Natural killer cell (primary cell): ENCODE data around the gene PTPN7. TPM values are rescaled to one million over a fixed set of nuclear protein-coding genes. Genes with fewer than 3 reads are reported as not detected.

Source experiments
- ATAC-seq, 3 donors: fragments of 150-1000 bp in 2 of 3; fragments of 200-7000 bp in 1 of 3; cut with Tn5 transposase; 1 replicate in 1 of 3; 2 replicates in 2 of 3; pipeline ENCODE4 v1.10.0; 2021; ENCODE audit warnings: mild to moderate bottlenecking in 2 of 3, moderate library complexity in 2 of 3
- DNase-seq, 2 donors: peaks; one replicate each; pipeline versions ENCODE4 v3.0.0 to v3.0.0-alpha.2; 2013 to 2021; ENCODE audit warnings: mixed read lengths in 1 of 2
- H3K27ac ChIP-seq: one replicate; pipeline ENCODE4 v1.5.1; 2013; ENCODE audit warnings: mild to moderate bottlenecking, low read length
- H3K27me3 ChIP-seq: one replicate; pipeline ENCODE4 v1.6.1; 2013; ENCODE audit warnings: low read length; ENCODE audit not compliant: control insufficient read depth, insufficient read depth
- H3K36me3 ChIP-seq: one replicate; pipeline ENCODE4 v1.6.1; 2013; ENCODE audit warnings: low read length; ENCODE audit not compliant: control insufficient read depth, insufficient read depth
- H3K4me1 ChIP-seq: one replicate; pipeline ENCODE4 v1.6.1; 2013; ENCODE audit warnings: low read length; ENCODE audit not compliant: control insufficient read depth, insufficient read depth
- H3K4me3 ChIP-seq: one replicate; pipeline ENCODE4 v1.5.1; 2013; ENCODE audit warnings: low read length
- H3K9me3 ChIP-seq: one replicate; pipeline ENCODE4 v1.6.1; 2013; ENCODE audit warnings: low read length; ENCODE audit not compliant: control insufficient read depth, insufficient read depth
- H3K27ac Mint-ChIP-seq, 2 donors: one replicate each; pipeline ENCODE4 v1.8.0; 2022; ENCODE audit warnings: mild to moderate bottlenecking in 2 of 2, mixed read lengths in 2 of 2, moderate library complexity in 1 of 2
- H3K27me3 Mint-ChIP-seq, 2 donors: one replicate each; pipeline ENCODE4 v1.8.0; 2022; ENCODE audit warnings: low read depth in 2 of 2, mixed read lengths in 2 of 2
- H3K36me3 Mint-ChIP-seq: one replicate; pipeline ENCODE4 v1.8.0; 2022; ENCODE audit warnings: mixed read lengths
- H3K4me1 Mint-ChIP-seq, 2 donors: one replicate each; pipeline ENCODE4 v1.8.0; 2022; ENCODE audit warnings: mixed read lengths in 2 of 2
- H3K4me3 Mint-ChIP-seq: one replicate; pipeline ENCODE4 v1.8.0; 2022; ENCODE audit warnings: mild to moderate bottlenecking, moderate library complexity, mixed read lengths
- H3K9me3 Mint-ChIP-seq, 2 donors: one replicate each; pipeline ENCODE4 v1.8.0; 2022; ENCODE audit warnings: mixed read lengths in 2 of 2
- WGBS: methylation state at CpG from one replicate; pipeline ENCODE4 v1.1.7; 2013; ENCODE audit warnings: missing lambda C conversion rate; ENCODE audit not compliant: insufficient coverage; 5-methylcytosine and 5-hydroxymethylcytosine counted together
- intact Hi-C: fragments of 100-400 bp; cut with micrococcal nuclease; formaldehyde crosslinking; loops from one replicate; pipeline ENCODE4 v1.14.2; 2022
- total RNA-seq, 4 donors: library from RNA; stranded (reverse); fragments of 120-200 nt in 1 of 4; gene quantifications; one replicate each; pipeline versions ENCODE4 v1.2.3 to v1.2.4, GENCODE V29; 2013 to 2022
- TF ChIP-seq, protein P1 (sequence below): fragments of 200-600 bp; IDR thresholded peaks from one replicate; pipeline ENCODE4 v1.8.0; 2022; ENCODE audit warnings: antibody characterized with exemption

The PTPN7 gene
- total RNA-seq, 3 donors from 2014 or later (not counting 1 experiment from before 2014, with no cell fraction given) = 144 to 241 (median 196) TPM

DNA sequence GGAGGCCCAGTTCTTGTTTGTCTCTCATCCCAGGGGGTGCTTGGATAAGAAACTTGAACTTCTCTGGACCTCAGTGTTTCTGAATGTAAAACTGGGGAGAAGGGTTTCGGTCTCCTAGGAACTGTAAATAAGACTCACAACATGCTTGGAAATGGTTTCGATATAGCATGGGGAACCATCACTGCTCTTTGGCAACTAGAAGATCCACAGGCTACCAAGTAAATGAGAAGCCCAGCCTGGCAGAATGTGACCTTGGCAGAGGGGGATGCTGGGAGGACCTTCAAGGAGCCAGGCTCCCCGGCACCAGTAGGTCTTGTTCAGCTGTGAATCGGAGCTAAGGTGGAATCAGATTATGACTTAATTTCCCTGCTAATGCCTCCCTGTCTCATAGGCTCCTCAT lies 19.6 kb downstream of the PTPN7 start:
- Mint-ChIP-seq H3K27ac (peak overlapping the region in 1 of 2 donors; percentile 34), H3K4me3 (no peak overlapping the region), H3K27me3 (no peaks in the 10 kb centered on the region), H3K36me3 (no peaks in the 10 kb centered on the region), H3K4me1 (peaks cover 34 to 56% of the 10 kb centered on the region in 2 donors), H3K9me3 (no peaks in the 10 kb centered on the region)
- 92% methylated on average over 4 of the region's 4 CpGs for WGBS
- no peak overlapping the region for H3K27ac ChIP-seq
- H3K27me3 ChIP-seq = no peaks in the 10 kb centered on the region
- no peaks in the 10 kb centered on the region for H3K9me3 ChIP-seq
- H3K4me1 ChIP-seq = peaks cover 27% of the 10 kb centered on the region
- intact Hi-C loops = no loop called here
- TF ChIP-seq, protein P1, sequence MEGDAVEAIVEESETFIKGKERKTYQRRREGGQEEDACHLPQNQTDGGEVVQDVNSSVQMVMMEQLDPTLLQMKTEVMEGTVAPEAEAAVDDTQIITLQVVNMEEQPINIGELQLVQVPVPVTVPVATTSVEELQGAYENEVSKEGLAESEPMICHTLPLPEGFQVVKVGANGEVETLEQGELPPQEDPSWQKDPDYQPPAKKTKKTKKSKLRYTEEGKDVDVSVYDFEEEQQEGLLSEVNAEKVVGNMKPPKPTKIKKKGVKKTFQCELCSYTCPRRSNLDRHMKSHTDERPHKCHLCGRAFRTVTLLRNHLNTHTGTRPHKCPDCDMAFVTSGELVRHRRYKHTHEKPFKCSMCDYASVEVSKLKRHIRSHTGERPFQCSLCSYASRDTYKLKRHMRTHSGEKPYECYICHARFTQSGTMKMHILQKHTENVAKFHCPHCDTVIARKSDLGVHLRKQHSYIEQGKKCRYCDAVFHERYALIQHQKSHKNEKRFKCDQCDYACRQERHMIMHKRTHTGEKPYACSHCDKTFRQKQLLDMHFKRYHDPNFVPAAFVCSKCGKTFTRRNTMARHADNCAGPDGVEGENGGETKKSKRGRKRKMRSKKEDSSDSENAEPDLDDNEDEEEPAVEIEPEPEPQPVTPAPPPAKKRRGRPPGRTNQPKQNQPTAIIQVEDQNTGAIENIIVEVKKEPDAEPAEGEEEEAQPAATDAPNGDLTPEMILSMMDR = no peak
- ATAC-seq (no peak), DNase-seq (no peak)
- H3K4me3 ChIP-seq = no peak overlapping the region
- H3K36me3 ChIP-seq = peaks cover 7% of the 10 kb centered on the region

DNA sequence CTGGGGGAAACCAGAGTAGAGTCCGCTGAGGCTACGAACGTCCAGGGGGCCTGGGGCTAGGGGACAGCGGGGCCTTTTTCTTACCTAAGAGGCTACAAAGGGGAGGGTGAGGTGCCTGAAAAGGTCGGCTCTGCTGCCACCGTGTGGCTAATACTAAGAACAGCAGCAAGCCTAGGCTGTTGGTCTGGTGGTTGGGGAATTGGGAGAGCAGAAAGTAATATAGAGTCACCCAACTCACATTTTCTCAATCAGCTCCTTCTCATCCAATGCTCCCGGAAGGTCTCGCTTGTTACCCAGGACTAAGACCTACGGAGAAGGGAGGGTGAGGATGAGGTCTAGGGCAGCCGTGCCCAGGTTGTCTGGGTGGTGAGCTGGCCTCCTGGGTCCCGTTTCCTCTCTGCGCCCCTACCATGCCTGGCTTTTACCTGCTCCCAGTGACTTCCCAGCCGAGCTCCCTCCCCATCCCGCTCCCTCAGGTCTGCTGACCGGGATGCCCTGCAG lies 25.1 kb downstream of the PTPN7 start:
- Mint-ChIP-seq H3K27me3 (no peaks in the 10 kb centered on the region), H3K4me3 (no peak overlapping the region), H3K27ac (peak overlapping the region in 1 of 2 donors; percentile 14), H3K4me1 (peaks cover 8 to 19% of the 10 kb centered on the region in 2 donors), H3K9me3 (no peaks in the 10 kb centered on the region), H3K36me3 (no peaks in the 10 kb centered on the region)
- TF ChIP-seq, protein P1 = peak; percentile 86
- intact Hi-C loops = loop anchor here (10.0 kb wide), 1 partner anchor 120 kb away; the partner anchor contains the start of gene ELF3
- H3K36me3 ChIP-seq = peaks cover 41% of the 10 kb centered on the region
- DNase-seq = peak; percentile 40 to 79
- no peaks in the 10 kb centered on the region for H3K27me3 ChIP-seq
- WGBS = 54% methylated on average over 14 of the region's 15 CpGs
- no peak overlapping the region for H3K27ac ChIP-seq
- H3K4me3 ChIP-seq = no peak overlapping the region
- peak; percentile 82 to 95 (median 90) for ATAC-seq
- no peaks in the 10 kb centered on the region for H3K9me3 ChIP-seq
- H3K4me1 ChIP-seq = no peaks in the 10 kb centered on the region

DNA sequence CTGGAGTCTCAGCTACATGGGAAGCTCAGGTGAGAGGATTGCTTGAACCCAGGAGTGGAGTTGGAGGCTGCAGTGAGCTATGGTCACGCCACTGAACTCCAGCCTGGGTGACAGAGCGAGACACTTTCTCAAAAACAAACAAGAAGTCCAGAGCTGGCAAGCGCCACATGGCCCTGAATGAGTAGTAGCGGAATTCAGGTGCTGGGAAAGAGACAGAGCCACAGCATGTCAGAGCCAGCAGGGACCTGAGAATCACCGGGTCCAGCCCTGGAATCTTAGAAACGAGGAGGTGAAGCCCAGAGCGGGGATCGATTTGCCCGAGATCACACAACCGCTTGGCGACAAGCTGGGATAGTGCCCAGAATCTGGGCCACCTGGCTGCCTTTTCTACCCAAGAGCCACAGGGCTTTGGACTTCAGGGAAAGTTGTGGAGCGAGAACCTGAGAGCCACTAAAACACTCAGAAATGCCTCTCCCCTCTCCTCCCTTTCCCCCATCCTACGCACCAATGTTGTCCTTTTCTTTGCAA lies 25.7 kb downstream of the PTPN7 start:
- Histone ChIP-seq H3K9me3 (no peaks in the 10 kb centered on the region), H3K27ac (no peak overlapping the region), H3K27me3 (no peaks in the 10 kb centered on the region), H3K4me1 (no peaks in the 10 kb centered on the region), H3K36me3 (peaks cover 41% of the 10 kb centered on the region), H3K4me3 (no peak overlapping the region)
- TF ChIP-seq, protein P1 = no peak
- Mint-ChIP-seq H3K27me3 (no peaks in the 10 kb centered on the region), H3K36me3 (no peaks in the 10 kb centered on the region), H3K27ac (no peak overlapping the region), H3K4me1 (peaks cover 8 to 14% of the 10 kb centered on the region in 2 donors), H3K4me3 (no peak overlapping the region), H3K9me3 (no peaks in the 10 kb centered on the region)
- ATAC-seq = peak in 1 of 3 donors; percentile 9
- WGBS = 94% methylated on average over 13 of the region's 13 CpGs
- DNase-seq = no peak
- intact Hi-C loops = loop anchor here (10.0 kb wide), 1 partner anchor 120 kb away; the partner anchor contains the start of gene ELF3
